Transverse colon (tissue), 3 donors: Measurements from ENCODE around the gene LRRC3.

Experiments
- EP300 ChIP-seq: sonication (generic); formaldehyde crosslinking; IDR thresholded peaks from one replicate; pipeline ENCODE4 v1.6.1; 2017; ENCODE audit warnings: antibody characterized with exemption, low read depth
- POLR2A ChIP-seq: fragments of 450-650 bp; IDR thresholded peaks from one replicate; pipeline ENCODE4 v1.6.1; 2016; ENCODE audit warnings: antibody characterized with exemption, mild to moderate bottlenecking, moderate library complexity
- TF ChIP-seq, protein P1 (sequence below), 5 experiments: fragments of 200-600 bp in 3 of 5; fragments of 450-650 bp in 2 of 5; sonication (generic) in 3 of 5; IDR thresholded peaks; 1 replicate in 2 of 5; 2 replicates in 3 of 5; pipeline ENCODE4 v1.5.1; 2016 to 2017; ENCODE audit warnings: antibody characterized with exemption in 5 of 5, inconsistent platforms in 3 of 5, mild to moderate bottlenecking in 2 of 5, moderate library complexity in 1 of 5

DNA sequence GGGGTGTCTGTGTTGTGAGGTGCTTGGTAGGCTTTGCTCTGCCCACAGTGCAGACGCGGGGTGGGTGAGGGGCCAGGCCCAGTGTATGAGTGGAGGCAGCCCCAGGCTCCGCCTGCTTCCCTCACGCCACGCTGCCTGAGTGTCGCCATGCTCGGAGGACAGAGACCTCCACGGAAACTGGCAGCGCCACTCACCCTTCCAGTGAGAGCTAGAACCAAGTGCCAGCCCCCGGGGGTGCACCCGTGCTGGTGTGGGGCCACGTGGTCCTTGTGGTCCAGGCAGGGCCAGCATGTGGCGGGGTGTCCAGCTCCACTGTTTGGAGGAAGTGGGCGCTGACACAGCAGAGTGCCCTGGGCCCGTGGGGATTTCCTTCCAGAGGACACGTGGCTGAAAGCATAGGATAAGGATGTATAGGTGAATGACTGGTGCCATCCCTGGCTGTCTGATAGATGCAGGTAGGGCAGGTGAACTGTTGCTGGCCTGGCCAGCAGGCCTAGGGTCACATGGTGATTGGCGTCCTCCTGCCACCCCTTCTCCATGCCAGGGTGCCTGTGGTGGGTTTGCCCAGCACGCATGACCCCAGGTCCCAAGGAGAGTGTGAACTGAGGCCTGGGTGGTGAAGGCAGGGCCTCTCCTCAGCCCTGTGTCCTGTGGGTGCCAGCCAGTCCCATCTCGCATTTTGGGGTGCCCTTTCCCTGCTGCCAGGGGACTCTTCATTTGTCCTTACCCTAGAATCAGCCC is 3.8 kb downstream of the LRRC3 start:
- TF ChIP-seq, protein P1, sequence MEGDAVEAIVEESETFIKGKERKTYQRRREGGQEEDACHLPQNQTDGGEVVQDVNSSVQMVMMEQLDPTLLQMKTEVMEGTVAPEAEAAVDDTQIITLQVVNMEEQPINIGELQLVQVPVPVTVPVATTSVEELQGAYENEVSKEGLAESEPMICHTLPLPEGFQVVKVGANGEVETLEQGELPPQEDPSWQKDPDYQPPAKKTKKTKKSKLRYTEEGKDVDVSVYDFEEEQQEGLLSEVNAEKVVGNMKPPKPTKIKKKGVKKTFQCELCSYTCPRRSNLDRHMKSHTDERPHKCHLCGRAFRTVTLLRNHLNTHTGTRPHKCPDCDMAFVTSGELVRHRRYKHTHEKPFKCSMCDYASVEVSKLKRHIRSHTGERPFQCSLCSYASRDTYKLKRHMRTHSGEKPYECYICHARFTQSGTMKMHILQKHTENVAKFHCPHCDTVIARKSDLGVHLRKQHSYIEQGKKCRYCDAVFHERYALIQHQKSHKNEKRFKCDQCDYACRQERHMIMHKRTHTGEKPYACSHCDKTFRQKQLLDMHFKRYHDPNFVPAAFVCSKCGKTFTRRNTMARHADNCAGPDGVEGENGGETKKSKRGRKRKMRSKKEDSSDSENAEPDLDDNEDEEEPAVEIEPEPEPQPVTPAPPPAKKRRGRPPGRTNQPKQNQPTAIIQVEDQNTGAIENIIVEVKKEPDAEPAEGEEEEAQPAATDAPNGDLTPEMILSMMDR (IDR thresholded peaks at IDR 0.05), result no peak
- TF ChIP-seq POLR2A (no peak), EP300 (no peak)
